Activated gamma-delta T cell treated with Interleukin-2 at 50 U/mL for 16 hours (primary cell): ENCODE data around the gene CAVIN3.
"Not testable (repeated sequence)": the region's sequence is repeated elsewhere in the genome, so short reads cannot be mapped to it uniquely, and the experiment has no call there.

Experiments
- DNase-seq: peaks from one replicate; pipeline ENCODE4 v3.0.0-alpha.2; 2020

The CAVIN3 gene

DNA sequence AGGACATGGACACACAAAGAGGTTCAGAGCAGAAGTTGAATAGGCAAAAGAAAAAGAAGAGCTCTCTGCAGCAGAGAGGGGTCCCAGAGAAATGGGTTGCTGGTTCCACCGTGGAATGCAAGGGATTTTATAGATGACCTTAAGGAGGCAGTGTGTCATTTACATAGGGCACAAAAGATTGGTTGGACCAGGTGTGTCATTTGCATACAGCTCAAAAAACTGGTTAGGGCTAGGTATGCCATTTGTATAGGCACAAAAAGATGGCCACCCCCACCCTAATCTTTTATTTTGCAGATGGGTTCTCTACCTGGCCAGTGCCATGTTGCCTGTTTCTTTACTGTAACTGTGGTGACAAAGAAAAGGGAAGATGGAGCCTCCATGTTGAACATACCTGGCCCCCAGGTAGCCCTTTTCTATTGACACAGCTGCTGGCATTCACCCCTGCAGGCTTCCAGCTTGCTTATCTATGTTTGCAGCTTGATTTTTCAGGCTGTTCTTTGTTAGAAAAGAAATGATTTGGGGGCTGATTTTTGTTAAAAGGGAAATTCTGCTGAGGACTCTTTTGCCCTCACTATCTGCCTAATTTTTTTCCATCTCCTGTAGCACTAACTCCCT is 3.1 kb upstream of the CAVIN3 start:
- no peak for DNase-seq

DNA sequence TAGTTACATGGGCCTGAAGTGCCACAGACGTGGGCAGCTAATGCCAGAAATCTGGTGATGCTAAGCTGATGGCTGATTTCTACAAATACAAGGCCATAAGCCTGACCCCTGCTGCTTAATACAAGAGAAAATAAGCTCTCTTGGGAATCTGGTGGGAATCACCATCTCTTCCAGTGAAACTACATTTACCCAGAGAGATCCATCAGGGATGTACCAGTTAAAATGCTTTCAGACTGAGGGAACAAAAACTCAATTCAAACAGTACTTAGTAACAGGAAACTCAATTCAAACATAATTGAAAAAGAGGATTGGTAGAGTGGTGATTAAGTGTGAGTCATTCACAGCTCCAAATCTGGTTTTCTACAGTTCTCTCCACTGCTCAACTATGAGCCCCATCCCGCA is 1.7 kb upstream of the CAVIN3 start:
- DNase-seq: no peak

DNA sequence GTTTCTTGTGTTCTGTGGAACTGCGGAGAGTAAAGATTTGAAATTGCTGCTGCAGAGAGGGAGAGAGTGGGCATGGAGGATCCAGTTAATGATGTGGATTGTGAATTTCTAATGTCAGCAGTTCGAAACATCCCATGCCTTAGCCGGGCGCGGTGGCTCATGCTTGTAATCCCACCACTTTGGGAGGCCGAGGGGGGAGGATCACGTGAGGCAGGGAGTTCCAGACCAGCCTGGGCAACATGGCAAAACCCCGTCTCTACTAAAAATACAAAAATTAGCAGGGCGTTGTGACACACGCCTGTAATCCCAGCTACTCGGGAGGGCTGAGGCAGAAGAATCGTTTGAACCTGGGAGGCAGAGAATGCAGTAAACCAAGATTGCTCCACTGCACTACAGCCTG is 1.1 kb upstream of the CAVIN3 start:
- no peak for DNase-seq

DNA sequence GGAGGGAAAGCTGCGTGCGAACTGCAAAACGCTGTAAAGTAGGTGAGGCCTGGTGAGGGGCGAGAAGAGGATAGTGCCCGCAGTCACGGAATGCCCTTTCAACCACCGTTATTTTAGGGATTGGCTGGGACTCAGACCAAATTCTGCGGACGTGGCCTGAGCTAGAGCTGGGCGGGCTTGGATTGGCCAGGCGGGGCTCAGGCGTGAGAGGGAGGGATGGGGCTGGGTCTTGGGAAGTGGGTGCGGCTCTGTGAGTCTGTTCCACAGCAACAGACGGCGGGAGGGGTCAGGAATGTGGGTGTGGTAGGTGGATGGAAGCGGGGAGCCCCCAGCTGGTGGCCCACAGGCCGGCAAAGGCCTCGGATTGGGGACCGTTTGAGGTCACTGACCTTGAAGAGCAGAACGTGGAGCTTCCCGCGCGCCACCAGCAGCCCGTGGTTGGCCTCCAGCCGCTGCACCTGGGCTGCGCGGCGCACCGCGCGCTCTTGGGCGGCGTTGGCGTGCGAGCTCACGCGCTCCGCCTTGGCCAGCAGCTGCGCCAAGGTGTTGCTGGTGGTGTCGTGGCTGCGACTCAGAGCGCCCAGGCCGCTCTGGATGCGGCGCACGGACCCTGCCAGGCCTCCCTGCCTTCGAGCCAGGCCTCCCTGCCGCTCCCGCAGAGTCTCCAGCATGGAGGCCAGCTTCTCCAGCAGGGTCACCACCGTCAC is 444 bp downstream of the CAVIN3 start:
- no peak for DNase-seq

DNA sequence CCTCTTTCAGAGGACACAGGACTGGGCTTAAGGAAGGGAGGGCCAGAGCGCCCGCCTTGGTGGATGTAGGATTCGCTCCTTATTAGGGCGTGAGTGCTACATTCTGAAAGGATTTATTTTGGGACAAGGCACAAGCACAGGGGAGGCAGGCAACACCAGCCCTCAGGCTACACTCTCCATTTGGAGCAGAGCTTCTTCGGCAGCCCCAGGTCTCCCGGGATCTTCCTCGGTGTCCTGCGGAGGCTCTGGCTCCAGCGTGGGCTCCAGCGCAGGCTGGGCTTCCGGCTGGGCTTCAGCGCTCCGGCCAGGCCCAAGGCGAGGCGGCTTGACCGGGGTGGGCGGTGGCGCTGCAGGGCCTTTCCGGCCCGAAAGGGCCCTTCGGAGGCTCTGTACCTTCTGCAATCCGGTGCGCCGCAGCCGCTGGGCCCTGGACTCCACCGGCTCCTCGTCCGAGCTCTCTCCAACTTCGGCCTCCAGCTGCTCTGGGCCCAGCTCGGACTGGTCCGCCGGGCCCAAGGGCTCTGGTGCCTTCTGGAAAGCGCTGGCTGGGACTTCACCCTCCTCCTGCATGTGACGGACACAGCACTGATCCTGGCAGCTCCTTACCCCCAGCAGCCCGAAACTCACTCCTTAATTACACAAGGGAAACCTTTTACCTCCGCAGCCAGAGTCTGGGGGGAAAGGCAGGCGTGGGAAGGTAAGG is 1.1 kb downstream of the CAVIN3 start:
- no peak for DNase-seq

DNA sequence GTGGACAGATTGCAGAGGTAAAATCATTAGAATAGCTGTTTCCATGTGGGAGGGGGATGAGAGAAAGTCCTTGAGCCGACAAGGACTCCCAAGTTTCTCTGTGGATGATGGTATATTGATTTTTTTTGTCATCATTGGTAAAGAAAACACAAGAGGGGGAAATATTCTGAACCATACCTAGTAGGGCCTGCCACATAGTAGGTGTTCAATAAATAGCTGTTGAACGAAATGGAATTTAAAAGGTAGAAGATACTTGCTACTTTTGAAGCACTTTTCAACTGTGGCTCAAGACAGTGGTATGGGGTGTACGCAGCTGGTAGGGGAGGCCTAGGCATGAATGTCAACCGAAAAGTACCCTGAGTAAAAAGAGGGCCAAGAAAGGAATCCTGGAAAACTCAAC is 2.1 kb downstream of the CAVIN3 start:
- no peak for DNase-seq

DNA sequence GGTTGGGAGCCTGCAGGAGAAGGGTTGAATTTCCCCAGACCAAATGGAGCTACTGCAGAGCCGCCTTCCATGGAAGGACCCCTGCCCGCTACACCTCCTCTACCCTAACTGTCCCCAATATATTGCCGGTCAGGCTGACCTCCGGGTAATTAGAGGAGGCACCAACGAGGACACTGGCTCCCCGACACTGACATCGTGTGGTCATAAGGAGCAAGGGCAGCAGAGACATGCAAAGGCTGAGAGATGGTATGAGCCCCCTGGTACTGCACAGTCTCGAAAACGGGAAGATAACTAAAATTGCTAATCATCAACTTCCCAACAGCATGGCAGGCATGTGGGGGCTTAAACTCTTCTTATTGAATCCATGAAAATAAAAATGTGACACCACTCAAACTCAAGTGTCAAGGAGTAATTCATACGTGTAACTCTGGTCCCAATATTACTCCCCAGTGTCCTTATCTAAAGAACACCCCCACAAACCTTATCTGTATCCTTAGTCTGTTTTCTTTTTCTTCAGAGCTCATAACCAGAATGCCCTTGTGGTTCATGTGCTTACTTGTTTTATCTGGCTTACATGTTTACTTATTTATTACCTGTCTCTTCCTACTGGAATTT is 4.4 kb downstream of the CAVIN3 start:
- DNase-seq: peak; percentile 11

DNA sequence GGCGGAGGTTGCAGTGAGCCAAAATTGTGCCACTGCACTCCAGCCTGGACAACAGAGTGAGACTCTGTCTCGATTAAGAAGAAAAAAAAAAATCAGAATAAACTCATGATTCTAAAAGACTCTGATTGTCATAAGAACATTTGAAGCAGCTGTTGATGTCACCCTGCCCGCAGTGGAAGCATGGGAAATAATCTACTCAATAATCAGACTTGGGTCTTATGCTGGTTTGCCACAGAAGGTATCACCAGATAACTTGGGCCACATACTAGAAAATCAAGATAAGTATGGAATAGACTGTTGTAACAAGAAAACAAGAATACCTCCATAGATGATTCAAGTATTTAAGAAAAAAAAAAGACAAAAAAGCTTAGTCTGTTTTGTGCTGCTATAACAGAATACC is 8.2 kb downstream of the CAVIN3 start:
- no peak for DNase-seq

DNA sequence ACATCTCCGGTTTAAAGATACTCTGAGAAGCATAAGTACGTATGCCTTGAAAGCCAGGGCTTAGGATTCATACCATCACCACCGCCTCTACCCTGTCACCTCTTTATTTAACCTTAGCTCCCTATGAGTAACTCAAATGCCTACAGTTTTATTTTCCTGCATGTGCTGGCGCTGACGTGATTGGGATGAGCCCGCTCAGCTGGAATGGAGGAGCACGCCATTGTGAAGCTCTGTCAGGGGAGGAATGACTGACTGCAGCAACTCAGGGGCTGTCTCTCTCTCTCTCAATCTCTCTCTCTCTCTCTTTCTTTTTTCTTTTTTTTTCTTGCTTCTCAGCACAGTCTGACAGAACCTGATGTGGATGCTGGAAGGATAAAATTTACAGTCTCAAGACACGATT is 12.4 kb downstream of the CAVIN3 start:
- no peak for DNase-seq

DNA sequence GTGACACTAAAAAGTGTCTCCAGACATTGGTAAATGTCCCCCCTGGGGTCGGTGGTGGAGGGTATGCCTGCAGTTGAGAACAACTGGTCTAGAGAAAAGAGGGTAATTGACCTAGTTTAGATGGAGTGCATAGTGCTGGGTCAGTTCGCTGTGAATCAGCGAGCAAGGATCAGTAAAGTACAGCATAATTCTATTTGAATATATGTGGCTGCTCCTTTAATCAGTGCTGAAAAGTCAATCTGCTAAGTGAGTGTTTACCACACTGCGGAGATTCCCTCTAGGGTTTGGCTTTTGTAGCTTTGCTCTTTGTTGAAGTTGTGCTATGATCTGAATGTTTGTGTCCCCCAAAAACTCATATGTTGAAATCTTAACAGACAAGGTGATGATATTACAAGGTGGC is 15.0 kb downstream of the CAVIN3 start:
- no peak for DNase-seq

DNA sequence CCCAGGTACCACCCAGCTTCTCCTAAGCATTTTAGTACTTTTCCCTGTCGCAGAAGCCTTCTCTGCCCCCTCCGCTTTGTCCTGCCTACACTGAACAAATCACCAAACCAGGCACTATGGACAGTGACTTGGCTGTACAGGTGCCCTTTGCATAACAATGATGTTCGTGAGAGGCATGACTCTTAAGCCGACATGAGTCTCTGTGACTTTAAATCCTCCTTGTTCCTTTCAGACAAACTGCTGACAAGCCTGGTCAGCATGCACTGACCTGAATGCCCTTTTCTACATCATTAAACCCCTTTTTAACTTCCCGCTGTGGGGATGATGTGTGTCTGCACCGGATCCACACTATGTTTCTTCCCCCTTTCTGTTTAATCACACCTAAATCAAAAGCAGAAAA is 16.6 kb downstream of the CAVIN3 start:
- no peak for DNase-seq

DNA sequence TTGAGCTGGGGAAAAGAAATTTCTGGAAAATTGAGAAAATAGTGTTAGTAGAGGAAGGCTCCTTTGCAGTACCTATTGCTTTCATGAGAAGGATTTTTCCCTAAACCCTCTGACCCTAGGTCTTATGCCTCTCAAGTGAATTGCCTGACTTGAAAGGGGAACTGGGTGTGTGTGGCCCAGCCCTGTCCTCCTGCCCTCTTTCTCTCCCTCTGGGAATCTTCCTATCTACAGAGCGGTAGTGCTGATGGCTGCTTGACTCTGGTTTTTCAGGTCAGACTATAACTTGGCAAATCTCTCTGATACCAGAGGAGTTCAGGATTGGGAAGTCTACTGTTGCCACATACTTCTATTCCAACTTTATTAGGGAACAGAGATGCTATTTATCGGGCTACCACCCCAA is 19.2 kb downstream of the CAVIN3 start:
- DNase-seq: no peak

DNA sequence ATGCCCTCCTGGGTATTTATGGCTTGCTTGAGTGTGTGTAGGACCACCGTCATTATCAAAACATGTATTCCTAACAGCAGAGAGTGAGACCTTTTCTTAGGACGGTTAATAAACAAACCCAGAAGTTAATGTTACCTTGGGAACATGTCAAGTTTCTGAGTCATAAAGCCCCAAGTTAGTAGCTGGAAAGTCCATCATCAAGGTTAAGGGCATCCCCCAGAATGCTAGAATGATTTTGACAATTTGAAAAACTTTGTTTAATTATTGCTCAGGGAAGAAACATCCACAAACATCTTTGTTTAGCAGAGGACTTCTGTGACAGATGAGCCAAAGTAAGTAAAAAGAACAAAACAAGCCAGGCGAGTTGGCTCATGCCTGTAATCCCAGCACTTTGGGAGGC is 20.0 kb downstream of the CAVIN3 start:
- DNase-seq: no peak

DNA sequence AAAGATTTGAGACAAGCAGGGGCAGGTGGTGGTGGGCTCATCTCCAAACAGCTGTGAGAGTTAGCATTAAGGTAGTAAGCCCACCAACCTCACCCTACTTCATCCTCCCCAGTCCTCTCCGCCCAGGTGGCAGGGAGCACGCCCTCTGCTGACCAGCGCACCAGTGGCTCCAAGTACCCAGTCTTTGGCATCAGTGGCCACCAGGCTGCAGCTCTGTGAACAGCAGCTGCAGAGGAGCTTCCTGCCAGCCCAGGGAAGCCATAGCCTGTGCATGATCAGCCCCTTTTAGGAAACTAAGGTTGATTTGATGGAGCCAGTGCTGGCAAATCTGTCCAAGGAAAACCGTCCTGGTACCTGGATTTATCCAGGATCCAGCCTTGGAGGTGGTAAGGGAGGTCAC is 21.7 kb downstream of the CAVIN3 start:
- DNase-seq: no peak

DNA sequence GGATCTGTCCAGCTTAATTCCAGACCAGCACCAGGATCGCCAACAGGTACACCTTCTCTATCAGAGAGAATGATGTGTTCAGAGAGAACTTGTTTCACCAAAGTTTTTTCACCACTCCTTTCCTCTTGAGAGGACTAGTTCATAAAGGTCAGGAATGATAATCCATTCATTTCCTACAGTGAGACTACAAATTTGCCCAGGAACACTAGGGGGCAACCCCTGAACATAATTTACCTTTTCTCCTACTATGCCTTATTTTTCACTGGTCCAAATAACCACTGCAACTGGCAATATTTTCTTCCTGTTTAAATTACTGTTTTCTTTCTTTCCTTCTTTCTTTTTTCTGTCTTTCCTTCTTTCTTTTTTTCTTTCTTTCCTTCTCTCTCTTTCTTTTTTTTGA is 22.5 kb downstream of the CAVIN3 start:
- no peak for DNase-seq

DNA sequence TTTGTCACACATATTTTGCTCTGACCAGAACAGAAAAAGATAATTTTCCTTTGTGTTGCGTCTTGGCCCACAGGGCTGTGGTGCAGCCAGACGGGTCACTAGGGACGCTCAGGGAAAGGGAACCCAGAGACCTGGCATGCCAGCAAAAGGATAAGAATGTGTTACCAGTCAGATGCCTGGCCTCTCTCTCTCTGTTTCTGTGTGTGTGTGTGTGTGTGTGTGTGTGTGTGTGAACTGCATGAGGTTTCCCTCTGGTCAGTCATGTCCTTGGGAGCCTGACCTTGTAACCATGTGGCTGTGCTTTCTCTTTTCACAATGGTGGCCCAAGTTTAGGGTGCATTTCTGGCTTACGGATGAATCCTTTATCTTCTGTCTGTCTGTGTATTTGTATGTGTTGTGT is 35.3 kb downstream of the CAVIN3 start:
- no peak for DNase-seq

DNA sequence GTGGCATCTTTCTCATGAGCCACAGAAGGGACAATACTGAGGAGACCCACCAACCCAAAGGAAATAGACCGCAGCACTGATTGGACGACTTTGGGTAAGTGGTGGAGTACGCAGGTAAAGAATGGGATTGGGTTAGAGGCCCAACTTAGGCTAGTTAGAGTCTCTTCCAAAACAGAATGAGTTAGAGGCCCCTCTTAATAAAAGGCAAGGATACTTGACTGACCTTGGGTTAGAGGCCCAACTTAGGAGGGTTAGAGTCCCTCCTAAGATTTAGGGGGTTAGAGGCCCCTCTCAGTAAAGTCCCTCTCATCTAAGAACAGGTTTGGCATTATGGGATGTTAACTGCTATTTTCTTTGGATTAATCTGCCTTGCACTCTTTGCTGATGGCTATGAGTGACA is 36.1 kb downstream of the CAVIN3 start:
- DNase-seq: no peak

DNA sequence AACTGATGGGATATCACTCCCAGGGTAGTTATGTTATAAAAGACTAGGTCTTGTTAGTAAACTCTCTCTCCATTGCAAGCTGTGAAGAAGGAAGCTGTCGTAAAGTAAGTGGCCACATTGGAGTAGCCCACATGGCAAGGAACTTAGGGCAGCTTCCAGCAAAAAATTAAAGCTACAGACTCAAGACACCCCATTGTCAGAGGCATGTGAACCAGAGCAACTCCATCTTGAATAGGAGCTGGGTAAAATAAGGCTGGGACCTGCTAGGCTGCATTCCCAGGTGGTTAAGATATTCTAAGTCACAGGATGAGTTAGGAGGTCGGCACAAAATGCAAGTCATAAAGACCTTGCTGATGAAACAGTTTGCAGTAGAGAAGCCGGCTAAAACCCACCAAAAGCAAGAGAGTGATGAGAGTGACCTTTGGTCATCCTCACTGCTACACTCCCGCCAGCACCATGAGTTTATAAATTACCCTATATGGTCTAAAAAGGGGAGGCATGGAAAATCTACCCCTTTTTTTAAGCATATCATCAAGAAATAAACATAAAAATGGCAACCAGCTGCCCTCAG is 36.8 kb downstream of the CAVIN3 start:
- DNase-seq: no peak

DNA sequence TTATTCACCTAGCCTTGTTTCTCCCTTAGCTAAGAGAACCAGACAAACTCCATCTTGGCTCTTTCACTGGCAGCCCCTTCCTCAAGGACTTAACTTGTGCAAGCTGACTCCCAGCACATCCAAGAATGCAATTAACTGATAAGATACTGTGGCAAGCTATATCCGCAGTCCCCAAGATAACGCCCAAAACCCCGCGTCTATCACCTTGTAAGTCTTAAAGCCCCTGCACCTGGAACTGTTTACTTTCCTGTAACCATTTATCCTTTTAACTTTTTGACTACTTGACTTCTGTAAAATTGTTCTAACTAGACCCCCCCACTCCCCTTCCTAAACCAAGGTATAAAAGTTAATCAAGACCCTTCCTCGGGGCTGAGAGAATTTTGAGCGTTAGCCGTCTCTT is 39.5 kb downstream of the CAVIN3 start:
- not testable (repeated sequence) for DNase-seq

DNA sequence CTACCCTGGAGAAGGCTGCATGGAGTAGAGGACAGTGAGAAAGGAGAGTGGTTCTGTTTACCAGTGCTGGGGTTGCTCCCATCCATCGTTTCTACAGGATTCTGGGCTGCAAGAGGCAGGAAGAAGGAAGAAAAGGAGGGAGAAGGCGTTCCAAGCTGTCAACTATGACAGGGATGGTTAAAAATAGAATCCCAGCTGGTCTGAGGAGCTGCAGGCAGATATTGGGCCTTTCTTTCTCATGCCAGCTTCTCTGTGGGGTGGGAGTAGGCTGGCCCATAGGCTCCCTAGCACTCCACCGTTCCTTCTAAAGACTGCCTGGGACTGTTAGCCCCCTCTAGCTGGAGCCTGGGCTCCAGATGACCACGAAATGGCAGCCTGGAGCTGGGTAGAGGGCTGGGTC is 47.1 kb downstream of the CAVIN3 start:
- DNase-seq: no peak

DNA sequence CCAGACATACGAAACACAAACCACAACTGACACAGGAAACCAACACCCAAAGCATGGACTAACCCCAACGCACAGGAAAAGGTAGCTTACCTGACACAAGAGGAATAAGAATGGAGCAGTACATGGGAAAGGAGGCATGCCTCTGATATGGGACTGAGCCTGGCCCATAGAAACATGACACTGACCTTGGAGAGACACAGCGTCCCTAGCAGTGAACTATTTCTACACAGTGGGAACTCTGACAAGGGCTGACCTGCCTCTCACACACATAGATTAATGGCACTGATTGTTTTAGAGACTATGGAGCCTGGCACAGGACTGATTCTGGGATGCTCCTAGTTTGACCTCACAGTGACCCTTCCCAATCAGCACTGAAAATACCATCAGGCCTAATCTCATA is 48.7 kb downstream of the CAVIN3 start:
- DNase-seq: no peak

DNA sequence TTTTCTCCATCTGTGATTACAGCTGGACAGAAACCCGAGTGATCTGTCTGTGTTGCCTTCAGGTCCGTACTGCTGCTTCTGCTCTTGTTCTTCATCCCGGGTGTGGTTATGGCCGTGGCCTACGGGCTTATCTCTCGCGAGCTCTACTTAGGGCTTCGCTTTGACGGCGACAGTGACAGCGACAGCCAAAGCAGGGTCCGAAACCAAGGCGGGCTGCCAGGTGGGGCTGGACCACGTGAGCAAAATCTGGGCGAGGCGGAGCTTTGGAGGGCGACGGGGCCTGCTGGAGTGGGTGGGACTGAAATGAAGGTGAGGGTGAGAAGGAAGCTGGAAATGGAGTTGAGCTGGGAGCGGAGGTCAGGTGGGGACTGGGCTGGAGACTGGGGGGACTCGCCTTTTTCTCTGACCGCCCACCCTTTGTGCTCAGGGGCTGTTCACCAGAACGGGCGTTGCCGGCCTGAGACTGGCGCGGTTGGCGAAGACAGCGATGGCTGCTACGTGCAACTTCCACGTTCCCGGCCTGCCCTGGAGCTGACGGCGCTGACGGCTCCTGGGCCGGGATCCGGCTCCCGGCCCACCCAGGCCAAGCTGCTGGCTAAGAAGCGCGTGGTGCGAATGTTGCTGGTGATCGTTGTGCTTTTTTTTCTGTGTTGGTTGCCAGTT is 49.6 kb downstream of the CAVIN3 start:
- DNase-seq: no peak

DNA sequence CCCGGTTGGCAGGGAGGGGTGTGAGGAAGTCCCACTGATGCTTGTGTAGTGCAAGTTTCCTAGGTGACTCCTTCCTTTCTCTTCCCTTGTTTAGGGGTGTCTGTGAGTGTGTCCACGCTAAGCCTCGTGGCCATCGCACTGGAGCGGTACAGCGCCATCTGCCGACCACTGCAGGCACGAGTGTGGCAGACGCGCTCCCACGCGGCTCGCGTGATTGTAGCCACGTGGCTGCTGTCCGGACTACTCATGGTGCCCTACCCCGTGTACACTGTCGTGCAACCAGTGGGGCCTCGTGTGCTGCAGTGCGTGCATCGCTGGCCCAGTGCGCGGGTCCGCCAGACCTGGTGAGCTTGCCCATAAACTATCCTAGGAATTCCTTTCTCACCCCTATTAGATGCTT is 50.3 kb downstream of the CAVIN3 start:
- DNase-seq: no peak
